ENCODE measurements around the gene TMX4.

- TF ChIP-seq POLR2AphosphoS5 (IDR thresholded peaks at IDR 0.05; ENCODE audit: low read depth, low read length) = no peak
- TF ChIP-seq POLR2A (IDR thresholded peaks at IDR 0.05; ENCODE audit: low read depth, low read length) = no peak
- no peak for TF ChIP-seq TAF1 (IDR thresholded peaks at IDR 0.05; ENCODE audit: borderline replicate concordance, low read depth, low read length)
Measured at GRCh38 chr20:7938058-7938457, 81.5 kb downstream of the TMX4 start.
